Measurements from ENCODE around the gene CMTM6. TPM values are rescaled to one million over a fixed set of nuclear protein-coding genes. Genes with fewer than 3 reads are reported as not detected.
A peak's percentile ranks its signal among the peaks of the same experiment; 100 is the strongest.
"Not testable (repeated sequence)": the region's sequence is repeated elsewhere in the genome, so short reads cannot be mapped to it uniquely, and the experiment has no call there.

CMTM6 gene
- total and polyA plus RNA-seq, 4 donors: 27.1 to 97.4 (median 72.2) TPM

DNA sequence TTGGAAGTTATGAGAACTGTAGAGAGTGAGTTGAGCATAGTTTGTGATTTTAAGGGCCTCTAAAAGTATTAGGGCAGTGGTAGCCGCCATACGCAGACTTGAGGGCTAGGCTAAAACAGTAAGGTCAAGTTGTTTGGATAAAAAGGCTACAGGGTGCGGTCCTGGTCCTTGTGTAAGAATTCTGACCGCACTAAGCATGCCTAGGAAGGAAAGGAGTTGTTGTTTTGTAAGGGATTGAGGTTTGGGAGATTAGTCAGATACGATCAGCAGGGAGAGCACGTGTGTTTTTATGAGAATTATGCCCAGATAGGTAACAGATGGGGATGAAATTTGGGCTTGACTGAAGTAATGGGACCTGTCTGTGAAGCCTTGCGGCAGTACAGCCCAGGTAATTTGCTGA, 39.2 kb downstream of the CMTM6 start:
- WGBS, 2 donors: 60 to 62% methylated on average over 6 to 7 of the region's 7 CpGs
- H3K36me3 ChIP-seq (ENCODE audit: control insufficient read depth in 4 of 4, insufficient read depth in 4 of 4, low read length in 4 of 4); H3K27me3 ChIP-seq (ENCODE audit: control insufficient read depth in 3 of 3, insufficient read depth in 3 of 3, low read length in 2 of 3); H3K27ac ChIP-seq (ENCODE audit: low read depth in 1 of 2, low read length in 1 of 2); H3K4me3 ChIP-seq; DNase-seq; H3K9me3 ChIP-seq (ENCODE audit: control insufficient read depth in 4 of 4, insufficient read depth in 3 of 4, low read length in 3 of 4); ATAC-seq (ENCODE audit: insufficient read depth, low FRiP score); H3K9ac ChIP-seq (ENCODE audit: insufficient read depth in 1 of 2, low read length in 2 of 2): not testable (repeated sequence)
- peaks cover 0 to 11% (median 9%) of the 10 kb centered on the region in 5 donors for H3K4me1 ChIP-seq (ENCODE audit: control insufficient read depth in 5 of 5, insufficient read depth in 5 of 5, low read length in 5 of 5)

- 58 to 69% methylated on average over 6 to 7 of the region's 9 CpGs for WGBS, 2 donors
Measured at GRCh38 chr3:32462191-32462986, 40.3 kb downstream of the CMTM6 start.

DNA sequence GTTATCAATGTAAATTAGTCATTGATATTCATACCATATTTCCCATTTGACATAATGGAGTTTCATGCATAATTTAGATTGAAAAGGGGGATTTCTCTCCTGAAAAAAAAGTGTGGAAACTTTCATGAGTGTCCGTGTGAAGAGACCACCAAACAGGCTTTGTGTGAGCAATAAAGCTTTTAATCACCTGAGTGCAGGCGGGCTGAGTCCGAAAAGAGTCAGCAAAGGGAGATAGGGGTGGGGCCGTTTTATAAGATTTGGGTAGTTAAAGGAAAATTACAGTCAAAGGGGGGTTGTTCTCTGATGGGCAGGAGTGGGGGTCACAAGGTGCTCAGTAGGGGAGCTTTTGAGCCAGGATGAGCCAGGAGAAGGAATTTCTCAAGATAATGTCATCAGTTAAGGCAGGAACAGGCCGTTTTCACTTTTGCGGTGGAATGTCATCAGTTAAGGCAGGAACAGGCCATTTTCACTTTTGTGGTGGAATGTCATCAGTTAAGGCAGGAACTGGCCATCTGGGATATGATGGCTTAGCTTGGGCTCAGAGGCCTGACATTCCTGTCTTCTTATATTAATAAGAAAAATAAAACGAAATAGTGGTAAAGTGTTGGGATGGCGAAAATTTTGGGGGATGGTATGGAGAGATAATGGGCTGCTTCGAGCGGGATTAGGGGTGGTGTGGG, 41.7 kb downstream of the CMTM6 start:
- H3K36me3 ChIP-seq (ENCODE audit: control insufficient read depth in 4 of 4, insufficient read depth in 4 of 4, low read length in 4 of 4): not testable (repeated sequence)
- 87 to 88% methylated on average over 10 of the region's 10 CpGs for WGBS, 2 donors
- H3K4me1 ChIP-seq (ENCODE audit: control insufficient read depth in 5 of 5, insufficient read depth in 5 of 5, low read length in 5 of 5): peaks cover 0 to 13% (median 9%) of the 10 kb centered on the region in 5 donors

More at GRCh38 chr3:32462191-32462986, 40.3 kb downstream of the CMTM6 start:
- not testable (repeated sequence) for ATAC-seq (ENCODE audit: insufficient read depth, low FRiP score); DNase-seq; H3K27me3 ChIP-seq (ENCODE audit: control insufficient read depth in 3 of 3, insufficient read depth in 3 of 3, low read length in 2 of 3); H3K9me3 ChIP-seq (ENCODE audit: control insufficient read depth in 4 of 4, insufficient read depth in 3 of 4, low read length in 3 of 4); H3K36me3 ChIP-seq (ENCODE audit: control insufficient read depth in 4 of 4, insufficient read depth in 4 of 4, low read length in 4 of 4); H3K9ac ChIP-seq (ENCODE audit: insufficient read depth in 1 of 2, low read length in 2 of 2); H3K4me3 ChIP-seq
- Histone ChIP-seq H3K4me1 (ENCODE audit: control insufficient read depth in 5 of 5, insufficient read depth in 5 of 5, low read length in 5 of 5) (peaks cover 0 to 13% (median 9%) of the 10 kb centered on the region in 5 donors), H3K27ac (ENCODE audit: low read depth in 1 of 2, low read length in 1 of 2) (peak overlapping the region in 1 of 2 donors; percentile 67)

DNA sequence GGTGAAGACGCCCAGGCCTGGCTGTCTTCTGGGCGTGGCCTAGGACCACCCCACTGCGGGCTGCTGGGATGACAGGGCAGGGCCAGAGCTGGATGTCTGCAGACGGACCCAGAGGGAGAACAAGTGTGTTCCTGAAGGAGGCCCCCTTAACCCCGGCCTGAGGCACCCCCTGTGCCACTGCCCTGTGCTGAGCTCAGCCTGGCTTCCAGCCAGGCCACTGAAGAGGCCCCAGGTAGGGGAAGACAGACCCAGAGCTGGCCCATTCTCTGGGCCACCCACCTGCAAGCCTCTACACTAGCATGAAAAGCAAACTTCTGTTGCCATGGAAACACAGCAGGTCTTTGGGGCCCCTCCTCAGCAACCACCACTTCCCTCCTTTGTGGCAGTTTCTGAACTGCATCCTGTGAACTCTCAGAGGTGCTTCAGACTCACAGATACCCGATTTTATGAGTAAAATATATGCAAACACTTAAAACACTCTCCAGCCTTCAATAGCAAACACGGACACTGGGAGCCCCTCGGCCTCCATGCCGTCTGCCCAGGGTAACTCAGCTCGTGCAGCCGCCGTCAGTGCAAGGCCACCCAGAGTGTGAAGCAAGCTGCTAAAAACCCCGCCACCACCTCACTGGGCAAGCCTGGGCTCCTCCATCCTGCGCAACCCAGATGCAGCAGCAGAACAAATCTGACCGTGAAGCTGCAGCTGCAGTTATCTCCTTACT, 42.5 kb downstream of the CMTM6 start:
- 37 to 51% methylated on average over 15 of the region's 15 CpGs for WGBS, 2 donors
- TF ChIP-seq, protein P1, sequence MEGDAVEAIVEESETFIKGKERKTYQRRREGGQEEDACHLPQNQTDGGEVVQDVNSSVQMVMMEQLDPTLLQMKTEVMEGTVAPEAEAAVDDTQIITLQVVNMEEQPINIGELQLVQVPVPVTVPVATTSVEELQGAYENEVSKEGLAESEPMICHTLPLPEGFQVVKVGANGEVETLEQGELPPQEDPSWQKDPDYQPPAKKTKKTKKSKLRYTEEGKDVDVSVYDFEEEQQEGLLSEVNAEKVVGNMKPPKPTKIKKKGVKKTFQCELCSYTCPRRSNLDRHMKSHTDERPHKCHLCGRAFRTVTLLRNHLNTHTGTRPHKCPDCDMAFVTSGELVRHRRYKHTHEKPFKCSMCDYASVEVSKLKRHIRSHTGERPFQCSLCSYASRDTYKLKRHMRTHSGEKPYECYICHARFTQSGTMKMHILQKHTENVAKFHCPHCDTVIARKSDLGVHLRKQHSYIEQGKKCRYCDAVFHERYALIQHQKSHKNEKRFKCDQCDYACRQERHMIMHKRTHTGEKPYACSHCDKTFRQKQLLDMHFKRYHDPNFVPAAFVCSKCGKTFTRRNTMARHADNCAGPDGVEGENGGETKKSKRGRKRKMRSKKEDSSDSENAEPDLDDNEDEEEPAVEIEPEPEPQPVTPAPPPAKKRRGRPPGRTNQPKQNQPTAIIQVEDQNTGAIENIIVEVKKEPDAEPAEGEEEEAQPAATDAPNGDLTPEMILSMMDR (IDR thresholded peaks at IDR 0.05; ENCODE audit: control extremely low read depth, extremely low read depth): no peak
- peak; percentile 56 for ATAC-seq (ENCODE audit: insufficient read depth, low FRiP score)
- H3K9me3 ChIP-seq (ENCODE audit: control insufficient read depth in 4 of 4, insufficient read depth in 3 of 4, low read length in 3 of 4): no peaks in the 10 kb centered on the region
- H3K27ac ChIP-seq (ENCODE audit: low read depth in 1 of 2, low read length in 1 of 2): peak overlapping the region in 1 of 2 donors; percentile 72
- no peak overlapping the region for H3K9ac ChIP-seq (ENCODE audit: insufficient read depth in 1 of 2, low read length in 2 of 2)
- no peaks in the 10 kb centered on the region for H3K27me3 ChIP-seq (ENCODE audit: control insufficient read depth in 3 of 3, insufficient read depth in 3 of 3, low read length in 2 of 3)
- peaks cover 0 to 6% (median 2%) of the 10 kb centered on the region in 4 donors for H3K36me3 ChIP-seq (ENCODE audit: control insufficient read depth in 4 of 4, insufficient read depth in 4 of 4, low read length in 4 of 4)
- peaks cover 0 to 11% (median 10%) of the 10 kb centered on the region in 5 donors for H3K4me1 ChIP-seq (ENCODE audit: control insufficient read depth in 5 of 5, insufficient read depth in 5 of 5, low read length in 5 of 5)
- peak; percentile 67 to 88 (median 81) for DNase-seq
- H3K4me3 ChIP-seq: no peak overlapping the region

More for the DNA sequence above, 41.7 kb downstream of the CMTM6 start:
- ATAC-seq (ENCODE audit: insufficient read depth, low FRiP score); DNase-seq; H3K9me3 ChIP-seq (ENCODE audit: control insufficient read depth in 4 of 4, insufficient read depth in 3 of 4, low read length in 3 of 4); H3K4me3 ChIP-seq; H3K27ac ChIP-seq (ENCODE audit: low read depth in 1 of 2, low read length in 1 of 2); H3K27me3 ChIP-seq (ENCODE audit: control insufficient read depth in 3 of 3, insufficient read depth in 3 of 3, low read length in 2 of 3); H3K9ac ChIP-seq (ENCODE audit: insufficient read depth in 1 of 2, low read length in 2 of 2): not testable (repeated sequence)
